DMS 273 (cell line): Measurements from ENCODE around the gene SLC24A5.

Experiments used
- DNase-seq: peaks from one replicate; lab custom pipeline; 2025; ENCODE audit not compliant: unreplicated experiment; lab: John Stamatoyannopoulos, UW

Gene SLC24A5

GRCh38 chr15:48185529-48185928 lies 64.7 kb downstream of the SLC24A5 start:
- no peak for DNase-seq

- no peak for DNase-seq
Observed at GRCh38 chr15:48186271-48186670, 65.5 kb downstream of the SLC24A5 start.

- DNase-seq, result peak; percentile 76
Observed at GRCh38 chr15:48190932-48191573, 70.3 kb downstream of the SLC24A5 start.

GRCh38 chr15:48191574-48192225 lies 70.9 kb downstream of the SLC24A5 start, which contains the start of gene CTXN2:
TSS of gene CTXN2 (plus strand) at chr15:48191665. CDS start at chr15:48201301, 9,636 bp downstream.
- DNase-seq, result peak; percentile 59
